GM12865 (cell line): ENCODE measurements around the gene BCL7C.
A peak's percentile ranks its signal among the peaks of the same experiment; 100 is the strongest.
"Not testable (repeated sequence)": the region's sequence is repeated elsewhere in the genome, so short reads cannot be mapped to it uniquely, and the experiment has no call there.

Experiments
- DNase-seq: peaks from one replicate; pipeline ENCODE4 v3.0.0; 2010; ENCODE audit warnings: low read depth
- H3K4me3 ChIP-seq: 2 replicates; pipeline ENCODE4 v1.5.1; 2011; ENCODE audit warnings: mild to moderate bottlenecking, low read depth, low read length, control low read depth
- TF ChIP-seq, protein P1 (sequence below): IDR thresholded peaks from 2 replicates; pipeline ENCODE4 v1.5.1; 2011; ENCODE audit warnings: low read length, control low read depth, low read depth, inconsistent platforms; ENCODE audit not compliant: insufficient read depth; ENCODE audit errors: missing control alignments

Gene BCL7C

DNA sequence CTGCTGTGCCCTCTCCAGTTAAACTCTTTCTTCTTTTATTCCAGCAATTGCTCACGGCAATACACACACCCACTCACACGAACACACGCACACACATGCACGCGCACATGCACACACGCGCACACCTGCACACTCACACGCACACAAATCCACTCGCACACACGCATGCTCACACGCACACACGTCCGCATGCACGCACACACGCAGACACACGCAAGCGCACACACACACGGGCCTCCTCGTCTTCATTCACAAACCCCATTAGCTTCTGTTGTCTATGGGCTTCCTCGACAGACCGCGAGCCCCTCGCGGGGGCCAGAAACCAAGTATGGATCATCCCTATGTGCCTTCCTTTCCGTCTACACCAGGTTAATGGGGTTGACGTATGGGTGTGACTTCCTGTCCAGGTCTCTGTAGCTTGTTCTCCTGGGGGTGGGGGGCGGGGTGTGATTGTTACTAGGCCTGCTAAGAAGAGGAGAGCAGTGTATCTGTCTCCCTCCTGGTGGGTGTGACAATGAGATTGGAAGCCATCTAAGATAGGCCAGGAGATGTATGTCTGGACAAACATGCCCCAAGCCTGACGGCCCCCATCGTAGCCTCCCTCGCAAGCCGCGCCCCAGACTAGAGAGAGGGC is 1.9 kb upstream of the BCL7C start:
- no peak overlapping the region for H3K4me3 ChIP-seq
- no peak for DNase-seq
- TF ChIP-seq, protein P1, sequence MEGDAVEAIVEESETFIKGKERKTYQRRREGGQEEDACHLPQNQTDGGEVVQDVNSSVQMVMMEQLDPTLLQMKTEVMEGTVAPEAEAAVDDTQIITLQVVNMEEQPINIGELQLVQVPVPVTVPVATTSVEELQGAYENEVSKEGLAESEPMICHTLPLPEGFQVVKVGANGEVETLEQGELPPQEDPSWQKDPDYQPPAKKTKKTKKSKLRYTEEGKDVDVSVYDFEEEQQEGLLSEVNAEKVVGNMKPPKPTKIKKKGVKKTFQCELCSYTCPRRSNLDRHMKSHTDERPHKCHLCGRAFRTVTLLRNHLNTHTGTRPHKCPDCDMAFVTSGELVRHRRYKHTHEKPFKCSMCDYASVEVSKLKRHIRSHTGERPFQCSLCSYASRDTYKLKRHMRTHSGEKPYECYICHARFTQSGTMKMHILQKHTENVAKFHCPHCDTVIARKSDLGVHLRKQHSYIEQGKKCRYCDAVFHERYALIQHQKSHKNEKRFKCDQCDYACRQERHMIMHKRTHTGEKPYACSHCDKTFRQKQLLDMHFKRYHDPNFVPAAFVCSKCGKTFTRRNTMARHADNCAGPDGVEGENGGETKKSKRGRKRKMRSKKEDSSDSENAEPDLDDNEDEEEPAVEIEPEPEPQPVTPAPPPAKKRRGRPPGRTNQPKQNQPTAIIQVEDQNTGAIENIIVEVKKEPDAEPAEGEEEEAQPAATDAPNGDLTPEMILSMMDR = no peak

- TF ChIP-seq, protein P1 = no peak
- peak overlapping the region; percentile 23; the same call in 1 of the 2 replicates for H3K4me3 ChIP-seq
- no peak for DNase-seq
These were observed 877 bp upstream of the BCL7C start for GRCh38 chr16:30894540-30895368.

GRCh38 chr16:30893417-30893743 is 497 bp downstream of the BCL7C start:
- TF ChIP-seq, protein P1 = no peak
- peak; percentile 35 for DNase-seq
- H3K4me3 ChIP-seq = peak overlapping the region; percentile 77

GRCh38 chr16:30892670-30893416 is 1.0 kb downstream of the BCL7C start:
- H3K4me3 ChIP-seq = peak overlapping the region; percentile 77
- TF ChIP-seq, protein P1 = no peak
- DNase-seq = no peak

DNA sequence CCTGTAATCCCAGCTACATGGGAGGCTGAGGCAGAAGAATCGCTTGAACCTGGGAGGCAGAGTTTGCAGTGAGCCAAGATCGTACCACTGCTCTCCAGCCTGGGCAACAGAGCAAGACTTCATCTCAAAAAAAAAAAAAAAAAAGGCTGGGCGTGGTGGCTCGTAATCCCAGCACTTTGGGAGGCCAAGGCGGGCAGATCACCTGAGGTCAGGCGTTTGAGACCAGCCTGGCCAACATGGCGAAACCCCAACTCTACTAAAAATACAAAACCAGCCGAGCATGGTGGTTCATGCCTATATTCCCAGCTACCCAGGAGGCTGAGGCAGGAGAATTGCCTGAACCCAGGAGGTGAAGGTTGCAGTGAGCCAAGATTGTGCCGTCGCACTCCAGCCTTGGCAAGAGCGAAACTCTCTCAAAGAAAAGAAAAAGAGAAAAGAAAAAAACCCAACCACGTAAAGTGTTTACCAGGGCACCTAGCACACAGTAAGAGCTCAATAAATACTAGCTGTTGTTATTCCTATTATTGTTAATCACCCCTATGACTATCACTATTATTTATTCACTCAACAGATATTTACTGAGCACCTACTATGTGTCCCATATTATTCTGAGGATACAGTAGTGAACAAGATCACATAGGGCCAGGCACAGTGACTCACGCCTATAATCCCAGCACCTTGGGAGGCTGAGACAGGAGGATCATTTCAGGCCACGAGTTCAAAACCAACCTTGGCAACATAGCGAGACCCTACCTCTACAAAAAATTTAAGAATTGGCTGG is 2.6 kb downstream of the BCL7C start:
- H3K4me3 ChIP-seq, DNase-seq: not testable (repeated sequence)

DNA sequence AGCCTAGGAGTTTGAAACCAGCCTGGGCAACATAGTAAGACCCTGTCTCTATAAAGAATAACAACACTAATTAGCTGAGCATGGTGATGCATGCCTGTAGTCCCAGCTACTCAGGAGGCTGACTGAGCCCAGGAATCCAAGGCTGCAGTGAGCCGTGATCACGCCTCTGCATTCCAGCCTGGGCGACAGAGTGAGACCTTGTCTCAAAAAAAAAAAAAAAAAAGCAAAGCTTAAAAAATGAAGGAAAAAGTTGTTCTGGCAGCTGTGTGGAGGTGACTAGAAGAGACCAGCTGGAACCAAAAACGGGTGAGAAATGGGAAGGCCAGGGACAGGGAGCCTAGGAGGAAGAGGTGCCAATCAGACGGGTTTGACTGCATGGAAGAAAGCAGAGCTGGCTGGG is 4.2 kb downstream of the BCL7C start:
- no peak overlapping the region for H3K4me3 ChIP-seq
- TF ChIP-seq, protein P1 = no peak
- no peak for DNase-seq
